ENCODE data around the gene PACSIN1.
A peak's percentile ranks its signal among the peaks of the same experiment; 100 is the strongest.

PACSIN1 gene, protein sequence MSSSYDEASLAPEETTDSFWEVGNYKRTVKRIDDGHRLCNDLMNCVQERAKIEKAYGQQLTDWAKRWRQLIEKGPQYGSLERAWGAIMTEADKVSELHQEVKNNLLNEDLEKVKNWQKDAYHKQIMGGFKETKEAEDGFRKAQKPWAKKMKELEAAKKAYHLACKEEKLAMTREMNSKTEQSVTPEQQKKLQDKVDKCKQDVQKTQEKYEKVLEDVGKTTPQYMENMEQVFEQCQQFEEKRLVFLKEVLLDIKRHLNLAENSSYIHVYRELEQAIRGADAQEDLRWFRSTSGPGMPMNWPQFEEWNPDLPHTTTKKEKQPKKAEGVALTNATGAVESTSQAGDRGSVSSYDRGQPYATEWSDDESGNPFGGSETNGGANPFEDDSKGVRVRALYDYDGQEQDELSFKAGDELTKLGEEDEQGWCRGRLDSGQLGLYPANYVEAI

GRCh38 chr6:34465531-34466241, at the start of gene PACSIN1:
Gene PACSIN1, plus strand, starts transcription at chr6:34466076. Its CDS starts 60,230 bp downstream, at chr6:34526306.
- no peak for DNase-seq

- DNase-seq: no peak
Measured at GRCh38 chr6:34416877-34417371, 49.0 kb upstream of the PACSIN1 start.

GRCh38 chr6:34418367-34418766, 47.5 kb upstream of the PACSIN1 start:
- no peak for DNase-seq

DNA sequence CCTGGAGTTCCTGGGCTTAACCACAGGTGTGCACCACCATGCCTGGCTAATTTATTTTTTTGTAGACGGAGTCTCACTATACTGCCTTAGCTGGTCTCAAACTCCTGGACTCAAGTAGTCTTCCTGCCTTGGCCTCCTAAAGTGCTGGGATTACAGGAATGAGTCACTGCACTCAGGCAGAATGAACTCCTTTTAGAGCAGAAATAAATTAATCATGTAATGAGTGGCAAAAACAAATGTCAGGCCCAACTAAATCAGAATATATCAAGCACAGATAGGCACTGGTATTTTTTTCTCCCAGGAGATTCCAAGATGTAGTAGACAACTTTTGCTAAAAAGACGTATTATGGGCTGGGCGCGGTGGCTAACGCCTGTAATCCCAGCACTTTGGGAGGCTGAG, 42.6 kb upstream of the PACSIN1 start:
- no peak for DNase-seq

GRCh38 chr6:34424200-34425131, 41.4 kb upstream of the PACSIN1 start:
- no peak for DNase-seq

DNA sequence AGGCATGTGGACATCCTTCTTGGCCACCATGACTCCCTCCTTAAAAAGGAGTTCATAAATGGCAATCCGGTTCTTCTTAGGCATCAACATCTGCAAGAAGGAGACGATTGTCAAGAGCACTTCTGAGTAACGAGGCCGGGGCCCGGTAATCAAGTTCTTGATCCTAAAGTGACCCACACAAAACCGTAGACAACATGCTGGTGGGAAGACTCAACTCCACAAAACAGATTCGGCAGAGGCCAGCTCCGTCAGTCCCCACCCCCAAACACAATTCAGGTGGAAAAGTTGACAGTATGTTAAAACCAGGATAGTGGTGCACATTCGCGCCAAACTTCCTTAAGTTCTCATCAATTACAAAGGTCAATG, 40.8 kb upstream of the PACSIN1 start:
- no peak for DNase-seq

DNA sequence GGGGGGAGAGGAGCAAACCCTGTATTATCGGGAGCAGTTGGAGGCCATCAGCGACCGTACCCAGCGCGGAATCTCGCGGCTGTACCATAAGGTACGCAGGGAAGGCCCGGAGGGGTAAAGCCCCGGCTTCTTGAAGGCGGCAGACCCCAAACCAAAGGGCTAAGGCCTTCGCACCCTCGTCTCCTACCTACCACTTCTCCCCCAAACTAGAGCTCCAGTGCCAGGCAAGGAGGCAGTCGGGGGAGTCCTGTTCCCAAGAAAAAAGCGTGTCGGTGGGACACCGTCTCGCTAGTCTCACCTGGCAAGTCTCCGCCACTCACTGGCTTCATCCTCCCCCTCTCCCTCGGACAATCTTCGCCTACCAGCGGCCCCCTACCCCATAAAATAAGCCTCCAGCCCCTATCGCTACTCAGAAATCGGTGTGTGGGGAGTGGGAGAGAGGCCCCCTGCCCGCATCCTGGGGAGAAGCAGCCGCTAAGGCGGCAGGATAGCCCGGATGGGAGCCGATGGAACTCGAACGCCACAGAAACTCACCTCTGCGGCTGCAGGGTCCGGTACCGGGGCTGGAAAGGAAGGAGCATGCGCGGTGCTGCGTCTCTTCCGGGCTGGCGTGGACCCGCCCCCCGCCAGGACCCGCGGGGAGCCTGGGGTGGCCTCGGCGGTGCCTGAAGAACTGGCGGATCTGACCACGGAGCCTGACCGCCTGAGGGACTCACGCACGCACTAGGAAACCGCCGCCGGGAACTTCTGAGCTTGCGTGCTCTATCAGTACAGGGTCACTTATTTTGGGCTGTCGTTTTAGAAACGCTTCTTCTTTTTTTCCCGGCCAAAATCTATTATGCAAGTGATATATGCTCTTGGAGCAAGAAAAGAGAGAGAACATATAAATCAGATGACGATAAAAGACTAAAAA, 40.1 kb upstream of the PACSIN1 start, which contains the start of gene RPS10:
TSS of gene RPS10 (minus strand) at position 572 of the 913 bp plus-strand sequence. CDS start 848 bp downstream, outside the sequence.
- DNase-seq: peak; percentile 94

GRCh38 chr6:34435916-34436315, 30.0 kb upstream of the PACSIN1 start:
- no peak for DNase-seq

- no peak for DNase-seq
Measured at GRCh38 chr6:34436803-34437643, 28.9 kb upstream of the PACSIN1 start.

DNA sequence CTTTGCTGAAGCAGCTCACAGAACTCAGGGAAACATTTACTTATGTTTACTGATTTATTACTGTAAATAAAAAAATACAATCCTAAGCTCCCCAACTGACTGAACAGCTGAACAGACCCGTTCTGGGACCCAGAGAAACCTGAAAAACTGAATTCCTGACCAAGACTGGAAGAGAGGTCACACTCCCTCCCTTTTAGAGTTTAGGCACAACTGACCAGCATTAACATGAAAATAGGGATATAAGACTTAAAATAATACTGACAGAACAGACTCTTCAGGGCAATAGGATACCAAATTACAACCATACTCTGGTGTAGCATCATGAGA, 28.3 kb upstream of the PACSIN1 start:
- no peak for DNase-seq

- DNase-seq: no peak
Measured at GRCh38 chr6:34438705-34439104, 27.2 kb upstream of the PACSIN1 start.

GRCh38 chr6:34439442-34439841, 26.4 kb upstream of the PACSIN1 start:
- DNase-seq: no peak

GRCh38 chr6:34441526-34441925, 24.4 kb upstream of the PACSIN1 start:
- no peak for DNase-seq

DNA sequence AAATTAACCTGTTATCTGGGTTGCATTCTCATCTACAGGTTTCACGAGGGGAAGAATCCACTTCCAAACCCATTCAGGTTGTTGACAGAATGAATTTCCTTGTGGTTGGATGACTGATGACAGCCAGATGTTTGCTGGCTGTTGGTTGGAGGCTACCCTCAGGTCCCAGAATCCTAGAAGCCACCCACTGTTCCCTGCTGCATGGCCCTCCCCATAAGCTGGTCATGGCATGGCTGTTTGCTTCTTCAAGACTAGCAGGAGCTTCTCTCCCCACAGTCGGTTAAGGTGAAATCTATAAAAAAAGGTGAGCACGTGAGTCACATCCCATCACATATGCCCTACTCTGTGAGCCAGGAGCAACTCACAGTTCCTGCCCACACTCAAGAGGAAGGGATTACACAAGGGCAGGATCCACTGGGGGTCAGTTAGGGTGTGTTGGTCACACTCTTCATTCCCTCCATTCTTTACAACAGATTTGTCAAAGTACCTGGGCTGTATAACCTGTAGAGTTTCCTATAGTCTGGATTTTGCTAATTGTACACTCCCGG, 20.5 kb upstream of the PACSIN1 start:
- DNase-seq: no peak

GRCh38 chr6:34447386-34447785, 18.5 kb upstream of the PACSIN1 start:
- peak; percentile 85 for DNase-seq

- peak; percentile 90 for DNase-seq
Measured at GRCh38 chr6:34447910-34448309, 18.0 kb upstream of the PACSIN1 start.

GRCh38 chr6:34451192-34451591, 14.7 kb upstream of the PACSIN1 start:
- no peak for DNase-seq

DNA sequence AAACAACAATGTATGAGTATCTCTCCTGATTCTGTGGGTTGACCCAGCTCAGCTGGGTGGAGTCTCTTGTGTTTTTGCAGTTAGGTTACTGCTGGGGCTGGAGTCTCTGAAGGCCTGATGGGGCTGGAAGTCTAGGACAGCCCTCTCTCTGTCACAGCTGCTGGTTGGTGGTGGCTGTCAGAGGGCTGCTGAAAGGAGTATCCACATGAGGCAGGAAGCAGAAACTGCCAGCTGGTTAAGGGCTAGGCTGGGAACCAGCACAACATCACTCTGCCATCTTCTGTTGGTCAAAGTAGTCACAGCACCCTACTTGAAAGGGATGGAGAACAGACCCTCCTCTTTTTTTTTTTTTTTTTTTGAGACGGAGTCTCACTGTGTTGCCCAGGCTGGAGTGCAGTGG, 10.0 kb upstream of the PACSIN1 start:
- peak; percentile 60 for DNase-seq

GRCh38 chr6:34457382-34457741, 8.5 kb upstream of the PACSIN1 start:
- peak; percentile 62 for DNase-seq
